ENCODE measurements around the gene RASL10A.
"Not testable (repeated sequence)": the region's sequence is repeated elsewhere in the genome, so short reads cannot be mapped to it uniquely, and the experiment has no call there.

Gene RASL10A, protein sequence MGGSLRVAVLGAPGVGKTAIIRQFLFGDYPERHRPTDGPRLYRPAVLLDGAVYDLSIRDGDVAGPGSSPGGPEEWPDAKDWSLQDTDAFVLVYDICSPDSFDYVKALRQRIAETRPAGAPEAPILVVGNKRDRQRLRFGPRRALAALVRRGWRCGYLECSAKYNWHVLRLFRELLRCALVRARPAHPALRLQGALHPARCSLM

DNA sequence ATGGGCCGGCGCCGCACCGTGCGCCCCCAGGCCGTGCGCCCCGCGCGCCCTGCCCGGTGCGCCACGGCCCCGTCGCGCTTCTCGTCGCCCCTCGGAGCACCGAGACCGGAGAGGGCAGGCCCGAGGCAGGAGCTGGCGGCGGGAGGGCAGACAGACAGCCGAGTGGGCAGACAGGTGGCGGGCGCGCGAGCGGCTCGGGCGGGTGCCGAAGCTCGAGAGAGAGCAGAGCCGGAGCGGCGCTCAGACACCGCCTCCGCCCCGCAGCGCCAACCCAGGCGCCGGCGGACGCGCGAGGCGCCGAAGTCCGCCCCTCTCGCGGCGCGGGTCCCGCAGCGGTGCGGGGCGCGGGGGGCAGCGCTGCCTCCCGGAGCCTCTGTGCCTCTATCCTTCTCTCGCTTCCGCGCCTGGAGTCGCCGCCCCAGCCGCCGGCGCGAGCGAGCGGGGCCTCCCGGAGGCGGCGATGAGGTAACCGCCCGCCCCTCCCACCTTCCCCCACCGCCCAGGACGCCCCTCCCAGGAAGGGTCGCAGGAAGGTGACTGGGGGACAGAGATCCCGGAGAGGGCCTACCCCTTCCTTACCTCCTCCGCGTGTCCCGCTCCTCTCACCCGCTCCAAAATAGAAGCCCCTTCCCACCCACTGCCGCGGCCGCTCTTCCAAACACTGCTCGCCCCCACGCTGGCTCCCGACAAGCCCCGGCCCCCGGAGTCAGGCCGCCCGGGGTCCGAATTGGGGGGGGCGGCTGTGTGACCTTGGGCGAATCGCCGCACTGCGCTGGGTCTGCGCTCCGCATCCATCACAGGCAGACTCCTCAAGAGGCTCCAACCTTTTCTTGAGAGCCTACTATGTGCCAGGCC, at the start of gene RASL10A:
Gene RASL10A (minus strand): TSS at position 412 of the 855 bp plus-strand sequence. CDS start 451 bp downstream, outside the sequence.
- Mint-ChIP-seq H3K9me3 (no peaks in the 10 kb centered on the region), H3K36me3 (ENCODE audit: insufficient read depth) (peaks cover 7% of the 10 kb centered on the region), H3K27ac (ENCODE audit: low read depth) (no peak within 1 kb of the TSS), H3K4me3 (peak within 1 kb of the TSS; percentile 39), H3K27me3 (peaks cover 48% of the 10 kb centered on the region), H3K4me1 (peaks cover 17% of the 10 kb centered on the region)
- DNase-seq (ENCODE audit: low spot score in 2 of 2) (no peak), ATAC-seq (replicated peaks; ENCODE audit: extremely low read depth, poor library complexity, severe bottlenecking) (no peak)

DNA sequence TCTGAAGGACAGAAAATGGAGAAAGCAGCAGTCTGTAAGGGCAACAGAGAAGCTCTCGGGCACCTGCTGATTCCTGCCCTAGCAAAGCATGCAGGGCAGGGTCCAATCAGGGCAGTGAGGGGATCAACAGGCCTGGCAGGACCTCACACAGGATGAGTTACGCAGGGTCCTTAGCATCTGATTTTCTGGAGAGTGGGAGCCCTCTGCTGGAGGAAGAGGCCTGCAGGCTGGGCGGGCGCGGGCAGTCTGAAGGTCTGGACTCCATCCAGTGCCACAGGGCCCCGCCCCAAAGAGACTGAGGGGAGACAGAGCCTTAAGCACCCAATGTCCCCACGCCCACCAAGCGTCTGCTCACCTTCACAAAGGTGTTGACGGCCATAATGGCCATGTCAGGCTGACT, 44.0 kb upstream of the RASL10A start:
- peaks cover 41% of the 10 kb centered on the region for H3K36me3 Mint-ChIP-seq (ENCODE audit: insufficient read depth)
- H3K9me3 Mint-ChIP-seq = no peaks in the 10 kb centered on the region
- H3K4me1 Mint-ChIP-seq = no peaks in the 10 kb centered on the region
- H3K27ac Mint-ChIP-seq (ENCODE audit: low read depth) = peak overlapping the region; percentile 33
- H3K4me3 Mint-ChIP-seq = no peak overlapping the region
- ATAC-seq (replicated peaks; ENCODE audit: extremely low read depth, poor library complexity, severe bottlenecking) = no peak
- H3K27me3 Mint-ChIP-seq = no peaks in the 10 kb centered on the region
- no peak for DNase-seq (ENCODE audit: low spot score in 2 of 2)

GRCh38 chr22:29357193-29357890, 41.8 kb upstream of the RASL10A start:
- H3K36me3 Mint-ChIP-seq (ENCODE audit: insufficient read depth) = peaks cover 54% of the 10 kb centered on the region
- not testable (repeated sequence) for ATAC-seq (replicated peaks; ENCODE audit: extremely low read depth, poor library complexity, severe bottlenecking); H3K27me3 Mint-ChIP-seq; DNase-seq (ENCODE audit: low spot score in 2 of 2); H3K4me1 Mint-ChIP-seq; H3K9me3 Mint-ChIP-seq; H3K27ac Mint-ChIP-seq (ENCODE audit: low read depth); H3K4me3 Mint-ChIP-seq

- H3K4me3 Mint-ChIP-seq = no peak overlapping the region
- peaks cover 49% of the 10 kb centered on the region for H3K36me3 Mint-ChIP-seq (ENCODE audit: insufficient read depth)
- DNase-seq (ENCODE audit: low spot score in 2 of 2) (no peak), ATAC-seq (replicated peaks; ENCODE audit: extremely low read depth, poor library complexity, severe bottlenecking) (no peak)
- no peaks in the 10 kb centered on the region for H3K9me3 Mint-ChIP-seq
- no peaks in the 10 kb centered on the region for H3K4me1 Mint-ChIP-seq
- no peak overlapping the region for H3K27ac Mint-ChIP-seq (ENCODE audit: low read depth)
- H3K27me3 Mint-ChIP-seq = no peaks in the 10 kb centered on the region
Observed at GRCh38 chr22:29353860-29354259, 38.4 kb upstream of the RASL10A start.

GRCh38 chr22:29353286-29353685, 37.8 kb upstream of the RASL10A start:
- H3K9me3 Mint-ChIP-seq = no peaks in the 10 kb centered on the region
- no peaks in the 10 kb centered on the region for H3K27me3 Mint-ChIP-seq
- DNase-seq (ENCODE audit: low spot score in 2 of 2) (no peak), ATAC-seq (replicated peaks; ENCODE audit: extremely low read depth, poor library complexity, severe bottlenecking) (no peak)
- peaks cover 49% of the 10 kb centered on the region for H3K36me3 Mint-ChIP-seq (ENCODE audit: insufficient read depth)
- no peak overlapping the region for H3K27ac Mint-ChIP-seq (ENCODE audit: low read depth)
- H3K4me1 Mint-ChIP-seq = no peaks in the 10 kb centered on the region
- no peak overlapping the region for H3K4me3 Mint-ChIP-seq

DNA sequence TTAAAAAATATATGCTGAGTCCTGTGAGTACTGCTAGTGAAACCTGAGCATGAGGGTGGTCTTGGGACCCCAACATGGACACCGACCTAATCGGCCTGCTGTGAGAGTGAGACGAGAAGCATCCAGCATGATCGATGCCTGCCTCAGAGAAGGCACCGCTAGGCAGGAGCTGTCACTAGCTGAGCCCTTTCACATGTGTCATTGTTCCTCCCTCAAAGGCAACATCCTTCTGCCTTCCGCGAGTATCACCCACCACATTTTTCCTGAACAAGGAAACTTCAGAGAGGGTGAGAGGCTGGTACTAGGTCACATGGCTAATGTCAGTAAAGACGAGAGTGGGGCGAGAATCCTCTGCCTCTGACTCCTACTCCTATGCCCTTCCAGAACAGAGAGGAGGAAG, 37.3 kb upstream of the RASL10A start:
- Mint-ChIP-seq H3K9me3 (no peaks in the 10 kb centered on the region), H3K36me3 (ENCODE audit: insufficient read depth) (peaks cover 47% of the 10 kb centered on the region), H3K27me3 (no peaks in the 10 kb centered on the region), H3K4me1 (no peaks in the 10 kb centered on the region), H3K4me3 (no peak overlapping the region), H3K27ac (ENCODE audit: low read depth) (no peak overlapping the region)
- ATAC-seq (replicated peaks; ENCODE audit: extremely low read depth, poor library complexity, severe bottlenecking) = no peak
- no peak for DNase-seq (ENCODE audit: low spot score in 2 of 2)

- ATAC-seq (replicated peaks; ENCODE audit: extremely low read depth, poor library complexity, severe bottlenecking) = no peak
- no peaks in the 10 kb centered on the region for H3K9me3 Mint-ChIP-seq
- no peaks in the 10 kb centered on the region for H3K4me1 Mint-ChIP-seq
- peak overlapping the region; percentile 51 for H3K27ac Mint-ChIP-seq (ENCODE audit: low read depth)
- DNase-seq (ENCODE audit: low spot score in 2 of 2) = no peak
- peaks cover 48% of the 10 kb centered on the region for H3K36me3 Mint-ChIP-seq (ENCODE audit: insufficient read depth)
- no peaks in the 10 kb centered on the region for H3K27me3 Mint-ChIP-seq
- H3K4me3 Mint-ChIP-seq = no peak overlapping the region
Observed at GRCh38 chr22:29351891-29352290, 36.4 kb upstream of the RASL10A start.

DNA sequence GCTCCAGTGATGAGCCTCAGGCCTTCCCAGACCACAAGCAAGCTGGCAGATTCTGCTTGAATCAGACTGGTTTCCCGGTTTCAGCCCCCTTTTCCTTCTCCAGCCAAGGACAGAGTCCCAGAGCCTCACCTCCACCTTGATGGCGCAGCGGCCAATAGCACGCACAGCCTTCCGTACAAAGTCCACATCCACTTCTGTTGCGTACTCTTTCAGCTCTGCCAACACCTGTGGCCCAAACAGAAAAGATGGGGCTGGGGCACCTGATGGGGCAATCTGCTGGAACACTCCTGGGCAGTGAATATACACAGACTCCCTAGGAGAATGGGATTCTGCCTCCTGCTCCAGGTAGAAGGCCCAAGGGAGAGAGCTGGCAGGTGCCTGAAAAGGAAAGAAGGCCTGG, 35.5 kb upstream of the RASL10A start:
- Mint-ChIP-seq H3K4me1 (no peaks in the 10 kb centered on the region), H3K9me3 (no peaks in the 10 kb centered on the region), H3K36me3 (ENCODE audit: insufficient read depth) (peaks cover 51% of the 10 kb centered on the region), H3K27me3 (no peaks in the 10 kb centered on the region), H3K27ac (ENCODE audit: low read depth) (no peak overlapping the region), H3K4me3 (no peak overlapping the region)
- DNase-seq (ENCODE audit: low spot score in 2 of 2) = no peak
- ATAC-seq (replicated peaks; ENCODE audit: extremely low read depth, poor library complexity, severe bottlenecking) = no peak

GRCh38 chr22:29348956-29349355, 33.5 kb upstream of the RASL10A start:
- H3K27me3 Mint-ChIP-seq = no peaks in the 10 kb centered on the region
- H3K4me3 Mint-ChIP-seq = no peak overlapping the region
- H3K4me1 Mint-ChIP-seq = no peaks in the 10 kb centered on the region
- DNase-seq (ENCODE audit: low spot score in 2 of 2) (no peak), ATAC-seq (replicated peaks; ENCODE audit: extremely low read depth, poor library complexity, severe bottlenecking) (no peak)
- no peaks in the 10 kb centered on the region for H3K9me3 Mint-ChIP-seq
- peaks cover 44% of the 10 kb centered on the region for H3K36me3 Mint-ChIP-seq (ENCODE audit: insufficient read depth)
- no peak overlapping the region for H3K27ac Mint-ChIP-seq (ENCODE audit: low read depth)

- Mint-ChIP-seq H3K27ac (ENCODE audit: low read depth) (no peak overlapping the region), H3K4me3 (no peak overlapping the region), H3K4me1 (no peaks in the 10 kb centered on the region), H3K9me3 (no peaks in the 10 kb centered on the region), H3K27me3 (no peaks in the 10 kb centered on the region), H3K36me3 (ENCODE audit: insufficient read depth) (peaks cover 44% of the 10 kb centered on the region)
- DNase-seq (ENCODE audit: low spot score in 2 of 2) (no peak), ATAC-seq (replicated peaks; ENCODE audit: extremely low read depth, poor library complexity, severe bottlenecking) (no peak)
Observed at GRCh38 chr22:29348041-29348440, 32.5 kb upstream of the RASL10A start.

DNA sequence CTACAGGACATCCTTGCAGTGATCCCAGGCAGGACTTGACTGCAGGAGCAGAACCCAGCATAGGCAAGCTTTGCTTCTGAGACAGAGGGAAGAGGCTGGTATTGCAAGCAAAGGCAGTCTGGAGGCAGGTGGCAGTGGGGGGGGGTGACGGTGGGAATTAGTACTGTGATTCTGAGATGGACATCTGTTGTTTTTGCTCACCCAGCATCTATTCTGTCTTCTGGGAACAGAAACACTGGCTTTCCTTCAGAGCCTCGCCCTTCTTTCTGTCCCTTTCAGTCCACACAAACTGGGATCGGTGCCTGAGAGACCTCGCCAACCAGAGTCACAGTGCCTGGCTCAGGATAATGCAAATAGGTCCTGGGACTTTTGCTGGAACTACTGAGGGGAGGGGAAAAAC, 31.2 kb upstream of the RASL10A start:
- H3K27ac Mint-ChIP-seq (ENCODE audit: low read depth) = no peak overlapping the region
- no peak overlapping the region for H3K4me3 Mint-ChIP-seq
- no peaks in the 10 kb centered on the region for H3K27me3 Mint-ChIP-seq
- ATAC-seq (replicated peaks; ENCODE audit: extremely low read depth, poor library complexity, severe bottlenecking) (no peak), DNase-seq (ENCODE audit: low spot score in 2 of 2) (no peak)
- no peaks in the 10 kb centered on the region for H3K4me1 Mint-ChIP-seq
- no peaks in the 10 kb centered on the region for H3K9me3 Mint-ChIP-seq
- peaks cover 42% of the 10 kb centered on the region for H3K36me3 Mint-ChIP-seq (ENCODE audit: insufficient read depth)

DNA sequence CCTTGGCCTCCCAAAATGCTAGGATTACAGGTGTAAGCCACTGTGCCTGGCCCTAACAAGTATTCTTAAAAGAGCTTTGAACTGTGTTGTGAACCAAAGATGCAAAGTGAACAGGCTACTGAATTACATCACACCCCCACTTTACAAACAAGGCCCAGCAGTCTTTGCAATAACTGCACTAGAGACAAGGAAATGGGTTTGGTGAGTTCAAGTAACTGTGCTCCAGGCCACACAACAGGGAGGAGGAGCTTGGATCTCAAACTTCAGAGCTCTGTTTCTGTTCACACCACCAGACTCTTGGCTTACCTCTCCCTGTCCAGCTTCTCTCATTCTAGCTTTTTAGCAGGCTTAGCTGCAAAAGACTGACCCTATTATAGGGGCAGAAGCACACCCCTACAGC, 30.4 kb upstream of the RASL10A start:
- Mint-ChIP-seq H3K27me3 (no peaks in the 10 kb centered on the region), H3K36me3 (ENCODE audit: insufficient read depth) (peaks cover 42% of the 10 kb centered on the region), H3K4me3 (no peak overlapping the region), H3K9me3 (no peaks in the 10 kb centered on the region), H3K4me1 (no peaks in the 10 kb centered on the region), H3K27ac (ENCODE audit: low read depth) (no peak overlapping the region)
- DNase-seq (ENCODE audit: low spot score in 2 of 2) (no peak), ATAC-seq (replicated peaks; ENCODE audit: extremely low read depth, poor library complexity, severe bottlenecking) (no peak)

DNA sequence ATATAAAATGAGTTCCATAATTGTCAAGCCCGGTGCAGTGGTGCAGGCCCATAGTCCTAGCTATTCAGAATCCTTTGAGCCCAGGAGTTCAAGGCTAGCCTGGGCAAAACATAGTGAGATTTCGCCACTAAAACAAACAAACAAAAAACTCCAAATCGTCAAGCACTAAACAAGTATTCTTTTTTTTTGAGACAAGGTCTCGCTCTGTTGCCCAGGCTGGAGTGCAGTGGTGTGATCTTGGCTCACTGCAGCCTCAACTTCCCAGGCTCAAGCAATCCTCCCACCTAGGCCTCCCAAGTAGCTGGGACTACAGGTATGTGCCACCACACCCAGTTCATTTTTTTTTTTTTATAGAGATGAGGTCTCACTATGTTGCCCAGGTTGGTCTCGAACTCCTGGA, 29.4 kb upstream of the RASL10A start:
- not testable (repeated sequence) for DNase-seq (ENCODE audit: low spot score in 2 of 2); H3K27ac Mint-ChIP-seq (ENCODE audit: low read depth); ATAC-seq (replicated peaks; ENCODE audit: extremely low read depth, poor library complexity, severe bottlenecking); H3K9me3 Mint-ChIP-seq; H3K27me3 Mint-ChIP-seq; H3K4me1 Mint-ChIP-seq; H3K4me3 Mint-ChIP-seq
- peaks cover 38% of the 10 kb centered on the region for H3K36me3 Mint-ChIP-seq (ENCODE audit: insufficient read depth)
